GM12878 (cell line): Measurements from ENCODE around the gene ATRNL1. TPM values are rescaled to one million over a fixed set of nuclear protein-coding genes. Genes with fewer than 3 reads are reported as not detected.

Experiments used
- CREB1 ChIP-seq: IDR thresholded peaks from 2 replicates; pipeline ENCODE4 v1.6.1; 2012; ENCODE audit warnings: low read depth, mild to moderate bottlenecking, inconsistent platforms
- ESRRA ChIP-seq: IDR thresholded peaks from 2 replicates; pipeline ENCODE4 v1.6.1; 2012; ENCODE audit warnings: mild to moderate bottlenecking, low read length, improper control_type of control experiment
- FOXM1 ChIP-seq: IDR thresholded peaks from 2 replicates; pipeline ENCODE4 v1.6.1; 2012; ENCODE audit warnings: low read depth, mild to moderate bottlenecking, inconsistent platforms, low read length, moderate library complexity
- HDGF ChIP-seq: fragments of 450-650 bp; IDR thresholded peaks from 2 replicates; pipeline ENCODE4 v1.6.1; 2016; ENCODE audit warnings: antibody characterized with exemption
- JUND ChIP-seq: IDR thresholded peaks from 2 replicates; pipeline ENCODE4 v1.6.1; 2012; ENCODE audit warnings: low read depth, mild to moderate bottlenecking, low read length, improper control_type of control experiment, moderate library complexity
- LARP7 ChIP-seq: fragments of 450-650 bp; IDR thresholded peaks from 2 replicates; pipeline ENCODE4 v1.6.1; 2017; ENCODE audit warnings: mild to moderate bottlenecking
- NRF1 ChIP-seq: conservative IDR thresholded peaks from 2 replicates; pipeline ENCODE4 v1.6.1; 2011; ENCODE audit warnings: mild to moderate bottlenecking, low read depth, low read length, improper control_type of control experiment
- PAX5 ChIP-seq: IDR thresholded peaks from 2 replicates; pipeline ENCODE4 v1.6.1; 2011; ENCODE audit warnings: low read depth, low read length, borderline replicate concordance
- PKNOX1 ChIP-seq: fragments of 450-650 bp; IDR thresholded peaks from 2 replicates; pipeline ENCODE4 v1.6.1; 2016; ENCODE audit warnings: mild to moderate bottlenecking
- RAD21 ChIP-seq: IDR thresholded peaks from 2 replicates; pipeline ENCODE4 v1.6.1; 2011; ENCODE audit warnings: mild to moderate bottlenecking, low read depth, low read length, moderate library complexity; ENCODE audit not compliant: insufficient read depth
- RELA ChIP-seq: fragments of 450-650 bp; IDR thresholded peaks from 2 replicates; pipeline ENCODE4 v1.8.0; 2014; ENCODE audit warnings: borderline replicate concordance; ENCODE audit not compliant: partially characterized antibody
- SMC3 ChIP-seq: IDR thresholded peaks from 2 replicates; pipeline ENCODE4 v1.6.1; 2011; ENCODE audit warnings: low read length, improper control_type of control experiment, borderline replicate concordance
- SP1 ChIP-seq: IDR thresholded peaks from one replicate; pipeline ENCODE4 v1.6.1; 2011; ENCODE audit warnings: low read depth, low read length
- ZBED1 ChIP-seq: IDR thresholded peaks from 2 replicates; pipeline ENCODE4 v1.6.1; 2016; ENCODE audit warnings: borderline replicate concordance
- polyA plus RNA-seq, 11 experiments: library from polyadenylated mRNA; depleted of rRNA in 4 of 11; unstranded in 6 of 11; stranded (reverse) in 5 of 11; fragments of >200 nt; fragmentation: Nextera tagmentation in 4 of 11; fragmentation: Illumina TruSeq in 1 of 11; extraction: Ambion mirVana in 4 of 11; extraction: Trizol in 1 of 11; gene quantifications; 1 replicate in 1 of 11; 2 replicates in 10 of 11; pipeline versions ENCODE4 v1.2.1 to v1.2.3, GENCODE V29; 2011 to 2016; ENCODE audit warnings: inconsistent platforms in 2 of 11, missing spikeins in 2 of 11, low read depth in 1 of 11
- total RNA-seq, 4 experiments: library from RNA; depleted of rRNA in 3 of 4; stranded (reverse); fragments of >200 nt in 3 of 4; fragmentation: Illumina TruSeq in 1 of 4; extraction: Trizol in 1 of 4; gene quantifications; 2 replicates each; pipeline versions ENCODE4 v1.2.1 to v1.2.3, GENCODE V29; 2013 to 2021
- TF ChIP-seq, protein P1 (sequence below): fragments of 450-650 bp; IDR thresholded peaks from 2 replicates; pipeline ENCODE4 v1.6.1; 2017; ENCODE audit warnings: antibody characterized with exemption, mild to moderate bottlenecking, moderate library complexity

ATRNL1 gene
- total and polyA plus RNA-seq, 10 of the 15 experiments (the other 5 are each of a cell fraction or from before 2014, with no cell fraction given) = 0.03 to 1.4 (median 0.34) TPM

DNA sequence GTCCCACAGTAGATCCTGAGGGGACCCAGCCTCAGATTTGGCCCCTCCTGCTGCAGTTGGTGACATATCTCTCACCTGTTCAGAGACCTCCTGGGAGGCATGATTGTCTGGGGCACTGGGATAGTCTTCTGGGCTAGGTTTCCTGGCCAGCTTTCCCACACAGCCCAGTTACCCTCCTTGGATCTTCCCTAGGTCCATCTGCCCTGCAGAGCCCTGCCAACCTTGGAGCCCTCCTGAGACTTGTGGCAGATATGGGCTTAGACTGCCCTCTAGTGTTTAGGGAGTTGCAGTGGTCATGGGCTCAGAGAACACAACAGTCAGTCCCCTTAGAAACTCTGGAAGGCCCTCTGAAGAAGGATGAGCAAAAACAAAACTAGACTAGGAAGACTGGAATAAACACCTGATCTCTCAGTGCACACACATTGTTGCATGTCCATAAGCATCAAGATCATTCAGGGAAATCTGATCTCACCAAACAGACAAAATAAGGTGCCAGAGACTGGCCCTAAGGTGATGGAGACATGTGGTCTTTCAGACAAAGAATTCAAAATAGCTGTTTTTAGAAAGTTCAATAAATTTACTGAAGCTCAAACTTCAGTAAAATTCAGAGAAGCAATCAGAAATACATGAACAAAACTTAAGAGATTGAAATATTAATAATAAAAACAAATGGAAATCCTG lies 324.6 kb downstream of the ATRNL1 start (continued):
- TF ChIP-seq RAD21 = peak; percentile 89
- no peak for TF ChIP-seq PAX5
- TF ChIP-seq, protein P1, sequence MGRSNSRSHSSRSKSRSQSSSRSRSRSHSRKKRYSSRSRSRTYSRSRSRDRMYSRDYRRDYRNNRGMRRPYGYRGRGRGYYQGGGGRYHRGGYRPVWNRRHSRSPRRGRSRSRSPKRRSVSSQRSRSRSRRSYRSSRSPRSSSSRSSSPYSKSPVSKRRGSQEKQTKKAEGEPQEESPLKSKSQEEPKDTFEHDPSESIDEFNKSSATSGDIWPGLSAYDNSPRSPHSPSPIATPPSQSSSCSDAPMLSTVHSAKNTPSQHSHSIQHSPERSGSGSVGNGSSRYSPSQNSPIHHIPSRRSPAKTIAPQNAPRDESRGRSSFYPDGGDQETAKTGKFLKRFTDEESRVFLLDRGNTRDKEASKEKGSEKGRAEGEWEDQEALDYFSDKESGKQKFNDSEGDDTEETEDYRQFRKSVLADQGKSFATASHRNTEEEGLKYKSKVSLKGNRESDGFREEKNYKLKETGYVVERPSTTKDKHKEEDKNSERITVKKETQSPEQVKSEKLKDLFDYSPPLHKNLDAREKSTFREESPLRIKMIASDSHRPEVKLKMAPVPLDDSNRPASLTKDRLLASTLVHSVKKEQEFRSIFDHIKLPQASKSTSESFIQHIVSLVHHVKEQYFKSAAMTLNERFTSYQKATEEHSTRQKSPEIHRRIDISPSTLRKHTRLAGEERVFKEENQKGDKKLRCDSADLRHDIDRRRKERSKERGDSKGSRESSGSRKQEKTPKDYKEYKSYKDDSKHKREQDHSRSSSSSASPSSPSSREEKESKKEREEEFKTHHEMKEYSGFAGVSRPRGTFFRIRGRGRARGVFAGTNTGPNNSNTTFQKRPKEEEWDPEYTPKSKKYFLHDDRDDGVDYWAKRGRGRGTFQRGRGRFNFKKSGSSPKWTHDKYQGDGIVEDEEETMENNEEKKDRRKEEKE = no peak
- TF ChIP-seq CREB1 = no peak
- no peak for TF ChIP-seq FOXM1
- no peak for TF ChIP-seq ESRRA
- TF ChIP-seq LARP7 = no peak
- TF ChIP-seq JUND = no peak
- no peak for TF ChIP-seq HDGF
- no peak for TF ChIP-seq NRF1
- TF ChIP-seq ZBED1 = no peak
- TF ChIP-seq RELA = no peak
- no peak for TF ChIP-seq PKNOX1
- no peak for TF ChIP-seq SP1
- TF ChIP-seq SMC3 = peak; percentile 72
